Spleen (tissue), 7 donors: Measurements from ENCODE around the gene HMG20B.

Experiments used
- CTCF ChIP-seq, 11 experiments: fragments of 200-600 bp in 7 of 11; fragments of 450-650 bp in 4 of 11; sonication (generic) in 4 of 11; IDR thresholded peaks in 8 of 11; conservative IDR thresholded peaks in 3 of 11; 1 replicate in 7 of 11; 2 replicates in 4 of 11; pipeline versions ENCODE4 v1.4.0 to v1.8.0; 2016 to 2021; ENCODE audit warnings: antibody characterized with exemption in 11 of 11, inconsistent platforms in 4 of 11, mild to moderate bottlenecking in 1 of 11
- POLR2A ChIP-seq, 3 donors: fragments of 450-650 bp; IDR thresholded peaks; one replicate each; pipeline ENCODE4 v1.5.1; 2017; ENCODE audit warnings: antibody characterized with exemption in 3 of 3, mild to moderate bottlenecking in 1 of 3
- donor health status: DM: no; HTN: no; CAD: no; lungs with moderate emphysema.
- donor health status: DM: no; HTN: no; CAD: no.
- donor health status: DM: no; HTN: no; CAD: no.

- no peak for TF ChIP-seq CTCF (IDR thresholded peaks at IDR 0.05 in 8 of 11, conservative IDR thresholded peaks at IDR 0.05 in 3 of 11)
- TF ChIP-seq POLR2A (IDR thresholded peaks at IDR 0.05): no peak
Observed at GRCh38 chr19:3605361-3605760, 32.6 kb downstream of the HMG20B start.
